Neutrophil (primary cell): ENCODE measurements around the gene ATG13.
A peak's percentile ranks its signal among the peaks of the same experiment; 100 is the strongest.

Experiments
- H3K27ac ChIP-seq: fragments of 200-600 bp; sonication (generic); 2 replicates; pipeline ENCODE4 v1.5.1; 2016; ENCODE audit warnings: mild to moderate bottlenecking, moderate library complexity
- H3K27me3 ChIP-seq: fragments of 200-600 bp; sonication (generic); 2 replicates; pipeline ENCODE4 v1.6.0; 2016; ENCODE audit warnings: mild to moderate bottlenecking
- H3K36me3 ChIP-seq: fragments of 200-600 bp; sonication (generic); 2 replicates; pipeline ENCODE4 v1.5.1; 2017
- H3K4me1 ChIP-seq, 2 experiments: fragments of 200-600 bp in 1 of 2; sonication (generic) in 1 of 2; 1 replicate in 1 of 2; 2 replicates in 1 of 2; pipeline versions ENCODE4 v1.5.1 to v1.6.1; 2013 to 2016; ENCODE audit warnings: low read depth in 1 of 2, low read length in 1 of 2, mild to moderate bottlenecking in 1 of 2, moderate library complexity in 1 of 2; ENCODE audit not compliant: control insufficient read depth in 1 of 2, insufficient read depth in 1 of 2
- H3K4me3 ChIP-seq, 2 experiments: fragments of 200-600 bp in 1 of 2; sonication (generic) in 1 of 2; 1 replicate in 1 of 2; 2 replicates in 1 of 2; pipeline ENCODE4 v1.5.1; 2013 to 2016; ENCODE audit warnings: low read depth in 1 of 2, low read length in 1 of 2, mild to moderate bottlenecking in 1 of 2, moderate library complexity in 1 of 2
- H3K9me3 ChIP-seq: fragments of 200-600 bp; sonication (generic); 2 replicates; pipeline ENCODE4 v1.5.1; 2016
- TF ChIP-seq, protein P1 (sequence below): fragments of 200-600 bp; sonication (generic); IDR thresholded peaks from 2 replicates; pipeline ENCODE4 v1.5.1; 2016; ENCODE audit warnings: antibody characterized with exemption

The ATG13 gene

DNA sequence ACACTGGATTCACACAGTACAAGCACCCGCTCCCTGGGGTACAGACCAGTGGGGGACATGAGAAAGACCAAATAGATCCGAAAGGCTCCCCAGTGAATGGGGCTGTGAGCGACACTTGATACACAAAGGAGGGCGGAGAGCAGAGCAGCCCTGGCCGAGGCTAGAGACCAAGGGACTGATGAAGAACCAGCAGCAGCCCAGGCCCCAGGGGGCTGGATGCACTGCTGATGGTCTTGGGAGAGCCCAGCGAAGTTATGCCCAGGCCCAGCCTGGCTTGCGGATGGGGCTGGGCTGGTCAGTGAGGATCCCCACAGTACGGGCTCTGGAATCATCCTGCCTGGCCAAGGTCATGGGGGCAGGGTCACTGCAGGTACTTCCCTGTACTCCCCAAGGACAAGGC is 59.8 kb downstream of the ATG13 start:
- no peaks in the 10 kb centered on the region for H3K27me3 ChIP-seq
- peak overlapping the region; percentile 49 to 59 for H3K4me3 ChIP-seq
- peaks cover 44% of the 10 kb centered on the region for H3K36me3 ChIP-seq
- peak overlapping the region; percentile 96 for H3K27ac ChIP-seq
- H3K9me3 ChIP-seq = no peaks in the 10 kb centered on the region
- TF ChIP-seq, protein P1, sequence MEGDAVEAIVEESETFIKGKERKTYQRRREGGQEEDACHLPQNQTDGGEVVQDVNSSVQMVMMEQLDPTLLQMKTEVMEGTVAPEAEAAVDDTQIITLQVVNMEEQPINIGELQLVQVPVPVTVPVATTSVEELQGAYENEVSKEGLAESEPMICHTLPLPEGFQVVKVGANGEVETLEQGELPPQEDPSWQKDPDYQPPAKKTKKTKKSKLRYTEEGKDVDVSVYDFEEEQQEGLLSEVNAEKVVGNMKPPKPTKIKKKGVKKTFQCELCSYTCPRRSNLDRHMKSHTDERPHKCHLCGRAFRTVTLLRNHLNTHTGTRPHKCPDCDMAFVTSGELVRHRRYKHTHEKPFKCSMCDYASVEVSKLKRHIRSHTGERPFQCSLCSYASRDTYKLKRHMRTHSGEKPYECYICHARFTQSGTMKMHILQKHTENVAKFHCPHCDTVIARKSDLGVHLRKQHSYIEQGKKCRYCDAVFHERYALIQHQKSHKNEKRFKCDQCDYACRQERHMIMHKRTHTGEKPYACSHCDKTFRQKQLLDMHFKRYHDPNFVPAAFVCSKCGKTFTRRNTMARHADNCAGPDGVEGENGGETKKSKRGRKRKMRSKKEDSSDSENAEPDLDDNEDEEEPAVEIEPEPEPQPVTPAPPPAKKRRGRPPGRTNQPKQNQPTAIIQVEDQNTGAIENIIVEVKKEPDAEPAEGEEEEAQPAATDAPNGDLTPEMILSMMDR = no peak
- peaks cover 64 to 65% of the 10 kb centered on the region in 2 experiments for H3K4me1 ChIP-seq

DNA sequence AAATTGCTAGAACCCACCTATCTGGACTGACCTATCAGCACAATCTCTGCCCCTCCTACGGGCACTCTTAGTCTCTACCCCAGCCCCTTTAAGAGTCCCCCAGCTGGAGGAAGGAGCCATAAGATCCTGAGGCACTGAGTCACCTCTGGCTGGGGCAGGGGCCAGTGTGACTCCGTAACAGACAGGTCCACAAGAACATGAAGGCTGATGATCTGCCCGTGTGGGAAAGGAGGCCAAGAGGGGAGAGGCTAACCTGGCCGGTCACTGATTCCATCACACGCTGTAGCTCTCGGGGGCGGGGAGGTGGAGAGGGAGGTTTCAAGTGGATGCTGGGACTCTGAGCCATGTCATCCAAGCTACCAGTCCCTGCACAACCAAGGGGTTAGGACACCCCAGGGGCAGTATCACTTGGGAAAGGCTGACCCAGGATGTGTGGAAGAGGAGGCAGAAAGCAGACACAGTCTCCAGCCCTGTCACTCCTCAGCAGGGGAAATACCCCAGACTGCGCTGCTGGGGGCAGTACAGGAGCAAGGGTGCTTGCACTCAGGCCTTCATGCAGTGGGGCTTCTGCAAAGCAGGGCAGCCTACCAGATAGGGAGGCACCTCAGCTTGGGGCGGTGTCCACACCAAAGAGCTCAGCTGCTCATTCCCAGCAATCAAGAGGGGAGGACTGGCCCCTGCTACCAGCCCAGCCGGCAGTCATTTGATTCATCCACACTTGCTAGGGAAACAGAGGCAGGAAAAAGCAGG is 60.8 kb downstream of the ATG13 start:
- Histone ChIP-seq H3K27ac (peak overlapping the region; percentile 96), H3K36me3 (peaks cover 53% of the 10 kb centered on the region), H3K27me3 (no peaks in the 10 kb centered on the region), H3K4me1 (peaks cover 54 to 55% of the 10 kb centered on the region in 2 experiments), H3K4me3 (no peak overlapping the region), H3K9me3 (no peaks in the 10 kb centered on the region)
- TF ChIP-seq, protein P1 = no peak

DNA sequence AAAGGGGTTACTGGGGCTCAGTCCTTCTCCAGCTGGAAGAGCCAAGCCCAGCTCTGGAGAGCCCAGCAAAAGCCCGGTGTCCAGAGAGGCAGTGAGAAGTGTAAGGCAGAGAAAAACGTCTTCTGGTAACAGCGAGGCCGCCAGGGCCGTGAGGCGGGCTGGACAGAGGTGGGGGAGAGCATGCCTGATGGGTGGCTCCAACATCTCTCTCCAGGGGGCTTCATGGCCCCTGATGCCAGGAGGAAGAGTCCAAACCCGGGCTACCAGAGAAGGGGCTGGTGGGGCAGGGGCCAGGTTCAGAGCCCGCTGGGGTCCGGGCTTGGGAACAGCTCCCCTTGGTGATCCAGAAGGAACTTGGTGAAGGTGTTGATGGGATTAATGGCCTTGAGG is 61.4 kb downstream of the ATG13 start:
- Histone ChIP-seq H3K4me3 (no peak overlapping the region), H3K9me3 (no peaks in the 10 kb centered on the region), H3K27me3 (no peaks in the 10 kb centered on the region), H3K36me3 (peaks cover 59% of the 10 kb centered on the region), H3K4me1 (peaks cover 48 to 50% of the 10 kb centered on the region in 2 experiments), H3K27ac (peak overlapping the region; percentile 96)
- TF ChIP-seq, protein P1 = no peak

DNA sequence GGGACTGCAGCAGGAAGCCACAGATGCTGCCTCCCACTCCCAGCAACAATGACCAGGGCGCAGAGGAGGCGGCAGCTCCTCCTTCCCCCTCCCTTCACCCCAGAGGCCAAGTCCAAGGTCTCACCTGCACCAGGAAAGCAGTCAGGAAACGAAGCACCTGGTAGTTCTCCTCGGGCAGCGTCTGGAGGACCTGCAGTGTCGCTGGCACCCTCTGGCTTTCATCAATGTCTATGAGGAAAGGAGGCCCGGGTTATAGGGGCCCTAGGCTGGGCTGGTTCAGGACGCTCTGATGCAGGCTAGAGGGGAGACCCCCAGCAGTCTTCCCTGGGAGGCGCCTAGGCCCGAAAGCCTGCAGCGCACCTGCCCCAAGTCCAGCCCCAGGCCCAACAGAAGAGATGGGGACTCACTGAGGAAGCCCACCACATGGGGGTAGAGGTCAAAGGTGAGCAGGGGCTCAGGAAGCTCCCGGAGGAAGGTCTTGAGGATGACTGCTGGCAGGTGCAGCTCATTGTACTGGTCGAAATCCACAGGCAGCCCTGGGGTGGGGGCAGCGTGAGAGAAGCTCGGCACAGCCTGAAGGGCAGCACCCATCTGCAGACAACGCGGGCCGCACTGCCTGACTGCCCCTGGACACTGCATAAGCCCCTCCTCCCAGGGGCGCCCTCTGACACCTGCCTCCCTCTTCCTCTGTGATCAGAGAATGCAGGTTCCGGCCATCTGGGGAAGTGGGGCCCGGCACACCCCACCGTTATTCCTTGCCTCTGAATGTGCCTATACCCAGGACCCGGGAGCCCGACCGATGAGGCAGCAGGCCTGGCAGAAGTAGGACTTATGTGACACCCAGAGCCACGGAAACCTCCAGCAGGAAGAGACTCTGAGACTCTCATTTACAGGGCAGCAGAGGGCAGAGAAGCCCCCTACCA is 62.1 kb downstream of the ATG13 start:
- Histone ChIP-seq H3K4me3 (no peak overlapping the region), H3K27me3 (no peaks in the 10 kb centered on the region), H3K27ac (peak overlapping the region; percentile 96), H3K4me1 (peaks cover 41 to 42% of the 10 kb centered on the region in 2 experiments), H3K36me3 (peaks cover 66% of the 10 kb centered on the region), H3K9me3 (no peaks in the 10 kb centered on the region)
- TF ChIP-seq, protein P1 = no peak

DNA sequence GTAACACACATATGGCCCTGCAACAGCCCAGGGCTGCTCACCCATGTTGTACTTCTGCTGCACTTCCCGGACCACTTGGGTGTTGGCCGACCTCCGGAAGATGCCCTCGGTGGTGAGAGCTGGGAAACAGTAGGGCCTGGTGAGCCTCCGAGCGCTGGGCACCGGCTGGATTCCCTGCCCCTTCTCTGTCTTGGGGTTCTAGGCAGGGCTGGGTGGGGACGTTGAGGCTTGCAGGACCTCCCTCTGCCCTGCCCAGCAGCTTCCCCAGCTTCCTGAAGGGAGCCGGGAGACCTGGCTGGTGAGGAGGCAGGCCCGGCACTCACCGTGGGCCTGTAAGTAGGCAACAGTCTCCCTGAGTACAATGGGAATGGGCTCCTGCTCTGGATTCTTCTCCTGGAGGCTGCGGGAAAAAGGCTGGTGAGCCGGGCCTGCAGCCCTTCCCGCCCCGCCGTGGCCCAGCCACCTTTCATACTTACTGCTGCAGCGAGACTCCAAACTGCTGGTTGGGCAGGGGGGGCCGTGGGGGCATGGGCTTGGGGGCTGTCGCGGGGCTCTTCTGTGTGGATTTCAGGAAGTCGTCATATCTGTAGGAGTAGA is 62.9 kb downstream of the ATG13 start:
- Histone ChIP-seq H3K27ac (peak overlapping the region; percentile 96), H3K36me3 (peaks cover 68% of the 10 kb centered on the region)
- TF ChIP-seq, protein P1 = no peak

More for the DNA sequence above, 62.9 kb downstream of the ATG13 start:
- Histone ChIP-seq H3K9me3 (no peaks in the 10 kb centered on the region), H3K4me3 (no peak overlapping the region), H3K27me3 (no peaks in the 10 kb centered on the region), H3K4me1 (peaks cover 33 to 34% of the 10 kb centered on the region in 2 experiments)
